H1 (cell line): ENCODE data around the gene HTR3B. TPM values are rescaled to one million over a fixed set of nuclear protein-coding genes. Genes with fewer than 3 reads are reported as not detected.

Source experiments
- CTCF ChIA-PET: fragments of 300-600 bp; sonication (Branson Sonifier 250); formaldehyde crosslinking; loops from one replicate; lab custom pipeline; 2021; ENCODE audit not compliant: partially characterized antibody; lab: Charles Lee
- POLR2A ChIA-PET: fragments of 300-600 bp; sonication (Branson Sonifier 250); formaldehyde crosslinking; loops from one replicate; lab custom pipeline; 2021; ENCODE audit warnings: inconsistent platforms; ENCODE audit not compliant: partially characterized antibody; lab: Charles Lee
- DNase-seq, 2 experiments: peaks; one replicate each; pipeline versions ENCODE4 v3.0.0 to v3.0.0-alpha.2; 2010 to 2022; ENCODE audit warnings: low spot score in 2 of 2, low read depth in 1 of 2, mixed read lengths in 1 of 2
- FAIRE-seq: peaks from 2 replicates; lab custom pipeline; 2011; peaks lifted over from hg19 to GRCh38; lab: Jason Lieb, UNC
- H2AFZ ChIP-seq: 2 replicates; pipeline ENCODE4 v1.8.1; 2012; ENCODE audit warnings: low read length, inconsistent platforms
- H2AK5ac ChIP-seq: 2 replicates; pipeline ENCODE4 v1.6.1; 2013; ENCODE audit warnings: low read depth, low read length
- H2BK120ac ChIP-seq: replicated peaks from 2 replicates; pipeline ENCODE3; 2013; ENCODE audit warnings: low read depth, low read length, inconsistent platforms
- H2BK12ac ChIP-seq: 2 replicates; pipeline ENCODE4 v1.6.1; 2013; ENCODE audit warnings: low read depth, low read length
- H2BK15ac ChIP-seq: 2 replicates; pipeline ENCODE4 v1.6.1; 2013; ENCODE audit warnings: low read length
- H2BK20ac ChIP-seq: 2 replicates; pipeline ENCODE4 v1.6.1; 2013; ENCODE audit warnings: low read length
- H2BK5ac ChIP-seq: 2 replicates; pipeline ENCODE4 v1.6.1; 2013; ENCODE audit warnings: low read depth, low read length
- H3K14ac ChIP-seq: 2 replicates; pipeline ENCODE4 v1.6.1; 2013; ENCODE audit warnings: inconsistent platforms; ENCODE audit not compliant: insufficient read length
- H3K18ac ChIP-seq: 2 replicates; pipeline ENCODE4 v1.6.1; 2013; ENCODE audit warnings: low read length; ENCODE audit errors: extremely low read depth
- H3K23ac ChIP-seq: 2 replicates; pipeline ENCODE4 v1.6.1; 2013; ENCODE audit warnings: inconsistent platforms; ENCODE audit not compliant: insufficient read length
- H3K23me2 ChIP-seq: 2 replicates; pipeline ENCODE4 v1.6.1; 2013; ENCODE audit warnings: low read depth, low read length
- H3K27ac ChIP-seq: 2 replicates; pipeline ENCODE4 v1.6.1; 2011; ENCODE audit warnings: low read depth, low read length, inconsistent platforms
- H3K27me3 ChIP-seq, 4 experiments: replicated peaks in 1 of 4; 1 replicate in 1 of 4; 2 replicates in 3 of 4; pipeline versions ENCODE4 v1.6.1 to v1.8.1; 2011 to 2013; ENCODE audit warnings: low read length in 3 of 4, mild to moderate bottlenecking in 3 of 4, inconsistent platforms in 2 of 4, mixed read lengths in 2 of 4, moderate library complexity in 1 of 4; ENCODE audit not compliant: control insufficient read depth in 3 of 4, insufficient read depth in 3 of 4; ENCODE audit errors: extremely low read depth in 1 of 4
- H3K36me3 ChIP-seq, 4 experiments: 2 replicates each; pipeline versions ENCODE4 v1.6.1 to v1.8.1; 2011 to 2013; ENCODE audit warnings: mild to moderate bottlenecking in 4 of 4, low read length in 3 of 4, moderate library complexity in 2 of 4, control low read depth in 1 of 4, inconsistent platforms in 1 of 4; ENCODE audit not compliant: insufficient read depth in 4 of 4, control insufficient read depth in 2 of 4
- H3K4ac ChIP-seq: replicated peaks from 2 replicates; pipeline ENCODE3; 2013; ENCODE audit warnings: low read length, low read depth, mixed read lengths, inconsistent platforms; ENCODE audit not compliant: insufficient read length
- H3K4me1 ChIP-seq, 4 experiments: replicated peaks in 1 of 4; 1 replicate in 1 of 4; 2 replicates in 3 of 4; pipeline versions ENCODE4 v1.6.1 to v1.8.1; 2011 to 2013; ENCODE audit warnings: low read length in 3 of 4, inconsistent platforms in 2 of 4, mixed read lengths in 1 of 4; ENCODE audit not compliant: insufficient read depth in 4 of 4, control insufficient read depth in 3 of 4
- H3K4me2 ChIP-seq, 2 experiments: 2 replicates each; pipeline versions ENCODE4 v1.6.1 to v1.8.1; 2011 to 2013; ENCODE audit warnings: low read depth in 2 of 2, low read length in 2 of 2, control low read depth in 1 of 2, inconsistent platforms in 1 of 2, mild to moderate bottlenecking in 1 of 2; ENCODE audit not compliant: insufficient read depth in 1 of 2
- H3K4me3 ChIP-seq, 4 experiments: fragments of 200-600, 300-600 bp in 1 of 4; sonication (generic), shearing (Covaris generic), sonication (Bioruptor Twin) in 1 of 4; 2 replicates each; pipeline versions ENCODE4 v1.5.1 to v1.8.1; 2011 to 2016; ENCODE audit warnings: low read length in 4 of 4, low read depth in 3 of 4, control low read depth in 2 of 4, inconsistent platforms in 2 of 4, mild to moderate bottlenecking in 2 of 4, mixed read lengths in 1 of 4, moderate library complexity in 1 of 4; ENCODE audit not compliant: insufficient read depth in 2 of 4; ENCODE audit errors: extremely low read depth in 1 of 4
- H3K56ac ChIP-seq: replicated peaks from 2 replicates; pipeline ENCODE3; 2013; ENCODE audit warnings: low read depth, mild to moderate bottlenecking, mixed read lengths, low read length, inconsistent platforms; ENCODE audit not compliant: insufficient read length
- H3K79me1 ChIP-seq: 2 replicates; pipeline ENCODE4 v1.6.1; 2013; ENCODE audit warnings: low read depth, low read length, control low read depth
- H3K79me2 ChIP-seq, 2 experiments: 2 replicates each; pipeline versions ENCODE4 v1.6.1 to v1.8.1; 2012 to 2013; ENCODE audit warnings: low read length in 2 of 2, mild to moderate bottlenecking in 2 of 2, inconsistent platforms in 1 of 2; ENCODE audit not compliant: insufficient read depth in 2 of 2, control insufficient read depth in 1 of 2
- H3K9ac ChIP-seq, 4 experiments: replicated peaks in 1 of 4; 1 replicate in 1 of 4; 2 replicates in 3 of 4; pipeline versions ENCODE4 v1.6.1 to v1.8.1; 2011 to 2013; ENCODE audit warnings: low read depth in 3 of 4, low read length in 3 of 4, control low read depth in 2 of 4, mild to moderate bottlenecking in 2 of 4, moderate library complexity in 2 of 4, inconsistent platforms in 1 of 4; ENCODE audit errors: extremely low read depth in 1 of 4
- H3K9me3 ChIP-seq, 2 experiments: 2 replicates each; pipeline versions ENCODE4 v1.6.1 to v1.8.1; 2012 to 2013; ENCODE audit warnings: mild to moderate bottlenecking in 2 of 2, moderate library complexity in 2 of 2, control low read depth in 1 of 2, inconsistent platforms in 1 of 2, low read depth in 1 of 2, low read length in 1 of 2, mixed read lengths in 1 of 2; ENCODE audit not compliant: insufficient read depth in 2 of 2
- H4K20me1 ChIP-seq, 2 experiments: replicated peaks in 1 of 2; 2 replicates each; pipeline versions ENCODE3 to v1.8.1; 2011 to 2013; ENCODE audit warnings: inconsistent platforms in 2 of 2, low read length in 2 of 2, mild to moderate bottlenecking in 1 of 2; ENCODE audit not compliant: insufficient read depth in 2 of 2, control insufficient read depth in 1 of 2
- H4K5ac ChIP-seq: 2 replicates; pipeline ENCODE4 v1.6.1; 2013; ENCODE audit warnings: low read length, low read depth, mixed read lengths, inconsistent platforms; ENCODE audit not compliant: insufficient read length
- H4K8ac ChIP-seq: 2 replicates; pipeline ENCODE4 v1.8.0; 2013; ENCODE audit warnings: mild to moderate bottlenecking, moderate library complexity, low read length, inconsistent platforms; ENCODE audit not compliant: insufficient read depth; ENCODE audit errors: extremely low read depth
- H4K91ac ChIP-seq: replicated peaks from 2 replicates; pipeline ENCODE3; 2013; ENCODE audit warnings: low read length, mixed read lengths, inconsistent platforms; ENCODE audit not compliant: insufficient read length
- ATF2 ChIP-seq: IDR thresholded peaks from 2 replicates; pipeline ENCODE4 v1.6.1; 2012; ENCODE audit warnings: low read length, inconsistent platforms
- ATF3 ChIP-seq: IDR thresholded peaks from 2 replicates; pipeline ENCODE4 v1.6.1; 2011; ENCODE audit warnings: low read depth, mild to moderate bottlenecking, low read length; ENCODE audit not compliant: insufficient read depth
- CBX8 ChIP-seq: fragments of 300-800, 300-1000 bp; sonication (generic); IDR thresholded peaks from 2 replicates; pipeline ENCODE4 v1.7.1; 2016; ENCODE audit warnings: low read depth, low read length, borderline replicate concordance
- CHD1 ChIP-seq: IDR thresholded peaks from 2 replicates; pipeline ENCODE4 v1.6.1; 2012; ENCODE audit warnings: low read depth, low read length, improper control_type of control experiment
- CHD2 ChIP-seq: IDR thresholded peaks from 2 replicates; pipeline ENCODE4 v1.6.1; 2012; ENCODE audit warnings: low read length, improper control_type of control experiment
- CREB1 ChIP-seq: IDR thresholded peaks from 2 replicates; pipeline ENCODE4 v1.6.1; 2012; ENCODE audit warnings: inconsistent platforms
- E2F6 ChIP-seq: IDR thresholded peaks from 2 replicates; pipeline ENCODE4 v1.6.1; 2012; ENCODE audit warnings: inconsistent platforms
- GABPA ChIP-seq: IDR thresholded peaks from 2 replicates; pipeline ENCODE4 v1.6.1; 2011; ENCODE audit warnings: mild to moderate bottlenecking, low read length, moderate library complexity, borderline replicate concordance; ENCODE audit not compliant: insufficient read depth
- RFX5 ChIP-seq: IDR thresholded peaks from 2 replicates; pipeline ENCODE4 v1.6.1; 2011; ENCODE audit warnings: low read depth, low read length, improper control_type of control experiment, borderline replicate concordance
- RNF2 ChIP-seq: fragments of 200-900, 300-1000 bp; sonication (generic); IDR thresholded peaks from 2 replicates; pipeline ENCODE4 v1.7.1; 2016; ENCODE audit warnings: borderline replicate concordance, low read depth, mild to moderate bottlenecking, antibody characterized with exemption, low read length; ENCODE audit not compliant: poor library complexity, severe bottlenecking; ENCODE audit errors: missing control alignments
- SP4 ChIP-seq: IDR thresholded peaks from 2 replicates; pipeline ENCODE4 v1.6.1; 2012; ENCODE audit warnings: low read length, inconsistent platforms
- WGBS, 2 experiments: shearing (Covaris generic) in 1 of 2; methylation state at CpG; one replicate each; pipeline versions ENCODE4 v1.1.6 to v1.1.7; 2013 to 2015; ENCODE audit warnings: low lambda C conversion rate in 2 of 2, mixed read lengths in 2 of 2, inconsistent platforms in 1 of 2, low coverage in 1 of 2, missing lambda C conversion rate in 1 of 2; ENCODE audit not compliant: insufficient replicate concordance in 2 of 2, insufficient coverage in 1 of 2, insufficient read length in 1 of 2; ENCODE audit errors: extremely low coverage in 1 of 2, missing lambda C conversion rate in 1 of 2; 5-methylcytosine and 5-hydroxymethylcytosine counted together
- polyA plus RNA-seq, 7 experiments: library from polyadenylated mRNA; depleted of rRNA in 3 of 7; stranded (reverse) in 5 of 7; unstranded in 2 of 7; fragments of >200 nt in 5 of 7; fragments of 200-250 nt in 2 of 7; gene quantifications; 1 replicate in 5 of 7; 2 replicates in 1 of 7; 4 replicates in 1 of 7; pipeline versions ENCODE4 v1.2.1 to v1.2.3, GENCODE V29; 2011 to 2013; ENCODE audit warnings: missing spikeins in 2 of 7, mixed read lengths in 2 of 7
- total RNA-seq: library from RNA; stranded (reverse); fragmentation: NEBNext Ultra II Directional; extraction: Animal tissue kit (Norgen Biotek cat#: 25700); gene quantifications from 2 replicates; pipeline ENCODE4 v1.2.1, GENCODE V29; 2021

HTR3B gene
- total and polyA plus RNA-seq, 2 of the 8 experiments (the other 6 are each of a cell fraction or from before 2014, with no cell fraction given): not detected

- Histone ChIP-seq H3K23ac (no peak overlapping the region), H2BK12ac (peak overlapping the region; percentile 72), H2BK5ac (0 out of 2 replicates have a peak overlapping the region, but pooled peaks have one; percentile 22), H2BK15ac (no peak overlapping the region; the same call in 1 of the 2 replicates), H2AK5ac (peak overlapping the region; percentile 61; the same call in 1 of the 2 replicates), H3K23me2 (no peaks in the 10 kb centered on the region), H3K4me2 (no peak overlapping the region), H3K56ac (no peak overlapping the region), H3K14ac (no peak overlapping the region), H4K91ac (no peak overlapping the region), H3K9ac (no peak overlapping the region), H3K36me3 (no peaks in the 10 kb centered on the region), H3K4ac (no peak overlapping the region), H3K18ac (no peak overlapping the region), H2BK20ac (peak overlapping the region; percentile 56; the same call in 1 of the 2 replicates), H4K20me1 (no peaks in the 10 kb centered on the region), H3K4me1 (peaks cover 0 to 17% (median 5%) of the 10 kb centered on the region in 4 experiments; a peak in 3 of 7 replicates), H3K4me3 (no peak overlapping the region), H3K27ac (no peak overlapping the region), H3K27me3 (no peaks in the 10 kb centered on the region), H4K5ac (no peak overlapping the region), H2BK120ac (no peak overlapping the region), H2AFZ (no peak overlapping the region), H3K9me3 (no peaks in the 10 kb centered on the region), H3K79me1 (no peaks in the 10 kb centered on the region), H4K8ac (no peak overlapping the region), H3K79me2 (no peaks in the 10 kb centered on the region)
- DNase-seq: no peak
- POLR2A ChIA-PET: no interaction called here
- 75% methylated on average over 4 of the region's 4 CpGs; no CpG with 5 or more reads in 1 of the 2 experiments for WGBS, 2 experiments
- FAIRE-seq: no peak
- CTCF ChIA-PET: interaction anchor here (0.9 to 1.4 kb wide), 2 partner anchors 11 to 37 kb away, joined by 3 read pairs; no protein-coding TSS in a partner anchor
- TF ChIP-seq E2F6 (no peak), SP4 (no peak), ATF2 (no peak), GABPA (no peak), RNF2 (no peak), RFX5 (no peak), CHD1 (no peak), CHD2 (no peak), ATF3 (no peak), CBX8 (no peak), CREB1 (no peak)
Observed at GRCh38 chr11:113934761-113935160, 30.2 kb downstream of the HTR3B start.
